ENCODE results near the gene TEAD1. TPM values are rescaled to one million over a fixed set of nuclear protein-coding genes. Genes with fewer than 3 reads are reported as not detected.

Gene TEAD1
- total RNA-seq, 1 donor from 2014 or later = 163 TPM

- peaks cover 2% of the 10 kb centered on the region for H3K36me3 Mint-ChIP-seq
- no peaks in the 10 kb centered on the region for H3K27me3 Mint-ChIP-seq (ENCODE audit: low read depth)
- no peak overlapping the region for H3K27ac Mint-ChIP-seq
- H3K4me3 Mint-ChIP-seq = no peak overlapping the region
- TF ChIP-seq CTCF (IDR thresholded peaks at IDR 0.05; ENCODE audit: unreplicated experiment) = no peak
- H3K4me1 Mint-ChIP-seq = no peaks in the 10 kb centered on the region
- no peak for DNase-seq (ENCODE audit: low spot score in 2 of 2, unreplicated experiment in 2 of 2)
- peaks cover 8% of the 10 kb centered on the region for H3K9me3 Mint-ChIP-seq
These were observed 44.5 kb upstream of the TEAD1 start for GRCh38 chr11:12629601-12630313.

GRCh38 chr11:12631651-12632050, 42.6 kb upstream of the TEAD1 start:
- H3K27ac Mint-ChIP-seq = no peak overlapping the region
- no peaks in the 10 kb centered on the region for H3K9me3 Mint-ChIP-seq
- TF ChIP-seq CTCF (IDR thresholded peaks at IDR 0.05; ENCODE audit: unreplicated experiment) = no peak

GRCh38 chr11:12634329-12634728, 39.9 kb upstream of the TEAD1 start:
- Mint-ChIP-seq H3K27ac (no peak overlapping the region), H3K9me3 (no peaks in the 10 kb centered on the region), H3K4me3 (no peak overlapping the region), H3K4me1 (no peaks in the 10 kb centered on the region), H3K36me3 (no peaks in the 10 kb centered on the region), H3K27me3 (ENCODE audit: low read depth) (no peaks in the 10 kb centered on the region)
- no peak for TF ChIP-seq CTCF (IDR thresholded peaks at IDR 0.05; ENCODE audit: unreplicated experiment)
- no peak for DNase-seq (ENCODE audit: low spot score in 2 of 2, unreplicated experiment in 2 of 2)

More at GRCh38 chr11:12631651-12632050, 42.6 kb upstream of the TEAD1 start:
- Mint-ChIP-seq H3K36me3 (no peaks in the 10 kb centered on the region), H3K27me3 (ENCODE audit: low read depth) (no peaks in the 10 kb centered on the region), H3K4me1 (no peaks in the 10 kb centered on the region), H3K4me3 (no peak overlapping the region)
- no peak for DNase-seq (ENCODE audit: low spot score in 2 of 2, unreplicated experiment in 2 of 2)

GRCh38 chr11:12636871-12637410, 37.3 kb upstream of the TEAD1 start:
- H3K27ac Mint-ChIP-seq = peak overlapping the region; percentile 80
- TF ChIP-seq CTCF (IDR thresholded peaks at IDR 0.05; ENCODE audit: unreplicated experiment) = no peak
- no peaks in the 10 kb centered on the region for H3K9me3 Mint-ChIP-seq
- DNase-seq (ENCODE audit: low spot score in 2 of 2, unreplicated experiment in 2 of 2) = no peak
- no peak overlapping the region for H3K4me3 Mint-ChIP-seq
- H3K36me3 Mint-ChIP-seq = no peaks in the 10 kb centered on the region
- H3K4me1 Mint-ChIP-seq = peaks cover 4% of the 10 kb centered on the region
- H3K27me3 Mint-ChIP-seq (ENCODE audit: low read depth) = no peaks in the 10 kb centered on the region

- Mint-ChIP-seq H3K4me3 (no peak overlapping the region), H3K4me1 (peaks cover 10% of the 10 kb centered on the region), H3K9me3 (peaks cover 6% of the 10 kb centered on the region), H3K36me3 (no peaks in the 10 kb centered on the region), H3K27ac (no peak overlapping the region), H3K27me3 (ENCODE audit: low read depth) (no peaks in the 10 kb centered on the region)
- TF ChIP-seq CTCF (IDR thresholded peaks at IDR 0.05; ENCODE audit: unreplicated experiment) = no peak
- DNase-seq (ENCODE audit: low spot score in 2 of 2, unreplicated experiment in 2 of 2) = no peak
These were observed 34.8 kb upstream of the TEAD1 start for GRCh38 chr11:12639388-12639787.
